ENCODE data around the gene CC2D1A. TPM values are rescaled to one million over a fixed set of nuclear protein-coding genes. Genes with fewer than 3 reads are reported as not detected.

Gene CC2D1A
- total and polyA plus RNA-seq, 7 donors, result 20.1 to 31.7 (median 23.7) TPM

DNA sequence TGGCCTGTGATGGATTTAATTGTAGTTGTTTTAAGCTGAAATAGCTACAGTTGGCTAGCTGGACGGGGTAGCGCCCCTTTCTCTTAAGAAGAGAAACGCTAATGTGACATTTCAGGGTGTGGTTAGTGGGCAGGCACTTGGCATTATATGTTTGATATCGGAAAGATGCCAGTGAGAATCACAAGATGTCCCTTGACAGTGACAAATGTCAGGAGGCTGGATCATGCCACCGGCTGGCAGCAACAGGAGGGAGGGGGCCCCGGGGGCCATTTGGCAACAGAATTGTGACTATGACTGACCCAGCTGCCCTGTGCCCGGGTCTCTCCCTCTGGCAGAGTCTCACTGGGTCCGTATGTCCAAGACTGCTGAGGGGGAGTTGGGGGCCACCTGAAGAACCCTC is 51.0 kb downstream of the CC2D1A start:
- ATAC-seq (peak in 3 of 4 donors; percentile 12 to 58 (median 36)), DNase-seq (peak in 1 of 2 donors; percentile 83)
- Histone ChIP-seq H3K36me3 (ENCODE audit: insufficient read depth in 1 of 2, low read depth in 1 of 2) (peaks cover 0 to 78% of the 10 kb centered on the region in 2 donors), H3K4me3 (no peak overlapping the region), H3K27ac (peak overlapping the region; percentile 65), H3K27me3 (ENCODE audit: insufficient read depth in 3 of 3, low read length in 2 of 3) (no peaks in the 10 kb centered on the region), H3K4me1 (peaks cover 10% of the 10 kb centered on the region), H3K9me3 (no peaks in the 10 kb centered on the region)
- TF ChIP-seq, protein P1, sequence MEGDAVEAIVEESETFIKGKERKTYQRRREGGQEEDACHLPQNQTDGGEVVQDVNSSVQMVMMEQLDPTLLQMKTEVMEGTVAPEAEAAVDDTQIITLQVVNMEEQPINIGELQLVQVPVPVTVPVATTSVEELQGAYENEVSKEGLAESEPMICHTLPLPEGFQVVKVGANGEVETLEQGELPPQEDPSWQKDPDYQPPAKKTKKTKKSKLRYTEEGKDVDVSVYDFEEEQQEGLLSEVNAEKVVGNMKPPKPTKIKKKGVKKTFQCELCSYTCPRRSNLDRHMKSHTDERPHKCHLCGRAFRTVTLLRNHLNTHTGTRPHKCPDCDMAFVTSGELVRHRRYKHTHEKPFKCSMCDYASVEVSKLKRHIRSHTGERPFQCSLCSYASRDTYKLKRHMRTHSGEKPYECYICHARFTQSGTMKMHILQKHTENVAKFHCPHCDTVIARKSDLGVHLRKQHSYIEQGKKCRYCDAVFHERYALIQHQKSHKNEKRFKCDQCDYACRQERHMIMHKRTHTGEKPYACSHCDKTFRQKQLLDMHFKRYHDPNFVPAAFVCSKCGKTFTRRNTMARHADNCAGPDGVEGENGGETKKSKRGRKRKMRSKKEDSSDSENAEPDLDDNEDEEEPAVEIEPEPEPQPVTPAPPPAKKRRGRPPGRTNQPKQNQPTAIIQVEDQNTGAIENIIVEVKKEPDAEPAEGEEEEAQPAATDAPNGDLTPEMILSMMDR (IDR thresholded peaks at IDR 0.05), result no peak
- intact Hi-C loops (cut with DNase I), result no loop called here
- WGBS, 3 donors, result 34 to 46% (median 36%) methylated on average over 8 of the region's 8 CpGs

DNA sequence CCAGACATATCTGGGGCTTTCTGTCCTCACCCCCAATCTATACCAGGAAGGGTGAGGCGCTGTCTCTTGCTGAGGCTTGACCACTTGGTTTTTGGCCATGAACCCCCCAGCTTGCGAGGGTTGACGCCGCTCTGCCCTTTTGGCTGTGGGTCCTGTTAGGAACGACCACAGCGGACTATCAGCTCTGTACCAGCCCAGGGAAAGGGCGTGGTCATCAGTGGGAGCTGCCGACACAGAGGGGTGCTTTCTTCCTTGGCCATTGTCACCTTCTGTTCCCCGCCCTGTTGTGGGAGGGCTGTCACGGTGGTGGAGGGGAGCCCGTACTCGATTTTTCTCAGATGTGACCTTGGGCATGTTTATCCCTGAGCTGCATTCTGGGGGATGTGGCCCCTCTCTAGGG is 52.0 kb downstream of the CC2D1A start:
- peak overlapping the region; percentile 65 for H3K27ac ChIP-seq
- no peaks in the 10 kb centered on the region for H3K9me3 ChIP-seq
- H3K27me3 ChIP-seq (ENCODE audit: insufficient read depth in 3 of 3, low read length in 2 of 3), result no peaks in the 10 kb centered on the region
- H3K36me3 ChIP-seq (ENCODE audit: insufficient read depth in 1 of 2, low read depth in 1 of 2), result peaks cover 0 to 87% of the 10 kb centered on the region in 2 donors
- intact Hi-C loops (cut with DNase I), result no loop called here
- no peak for DNase-seq
- 80 to 85% (median 84%) methylated on average over 12 of the region's 12 CpGs for WGBS, 3 donors
- TF ChIP-seq, protein P1 (IDR thresholded peaks at IDR 0.05), result no peak
- H3K4me3 ChIP-seq, result no peak overlapping the region
- ATAC-seq, result no peak
- H3K4me1 ChIP-seq, result peaks cover 8% of the 10 kb centered on the region

DNA sequence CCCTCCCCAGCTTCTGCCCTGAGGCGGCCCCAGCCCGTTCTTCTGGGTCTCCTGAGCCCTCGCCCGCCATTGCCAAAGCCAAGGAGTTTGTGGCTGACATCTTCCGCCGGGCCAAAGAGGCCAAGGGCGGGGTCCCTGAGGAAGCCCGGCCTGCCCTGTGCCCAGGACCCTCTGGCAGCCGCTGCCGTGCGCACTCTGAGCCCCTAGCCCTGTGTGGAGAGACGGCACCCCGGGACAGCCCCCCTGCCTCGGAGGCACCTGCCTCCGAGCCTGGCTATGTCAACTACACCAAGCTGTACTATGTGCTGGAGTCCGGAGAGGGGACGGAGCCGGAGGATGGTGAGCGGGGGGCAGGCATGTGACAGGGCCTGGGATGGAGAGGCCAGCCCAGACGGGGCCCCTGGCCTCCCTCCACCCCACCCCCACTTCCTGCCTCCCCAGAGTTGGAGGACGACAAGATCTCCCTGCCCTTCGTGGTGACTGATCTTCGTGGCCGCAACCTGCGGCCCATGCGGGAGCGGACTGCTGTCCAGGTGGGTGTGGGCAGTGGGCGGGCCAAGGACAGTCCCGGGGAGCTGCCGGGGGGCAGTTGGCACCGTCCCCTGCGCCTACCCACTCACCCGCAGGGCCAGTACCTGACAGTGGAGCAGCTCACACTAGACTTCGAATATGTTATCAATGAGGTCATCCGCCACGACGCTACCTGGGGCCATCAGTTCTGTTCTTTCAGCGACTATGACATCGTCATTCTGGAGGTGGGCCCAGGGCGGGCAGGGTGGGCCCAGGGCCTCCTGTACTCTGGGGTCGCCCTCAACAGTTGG is 53.4 kb downstream of the CC2D1A start:
- Histone ChIP-seq H3K4me1 (no peaks in the 10 kb centered on the region), H3K36me3 (ENCODE audit: insufficient read depth in 1 of 2, low read depth in 1 of 2) (peaks cover 0 to 96% of the 10 kb centered on the region in 2 donors), H3K27ac (no peak overlapping the region), H3K9me3 (no peaks in the 10 kb centered on the region), H3K4me3 (no peak overlapping the region), H3K27me3 (ENCODE audit: insufficient read depth in 3 of 3, low read length in 2 of 3) (no peaks in the 10 kb centered on the region)
- DNase-seq, result no peak
- 88 to 92% (median 90%) methylated on average over 38 to 41 of the region's 41 CpGs for WGBS, 3 donors
- TF ChIP-seq, protein P1 (IDR thresholded peaks at IDR 0.05), result no peak
- intact Hi-C loops (cut with DNase I), result no loop called here
- no peak for ATAC-seq

DNA sequence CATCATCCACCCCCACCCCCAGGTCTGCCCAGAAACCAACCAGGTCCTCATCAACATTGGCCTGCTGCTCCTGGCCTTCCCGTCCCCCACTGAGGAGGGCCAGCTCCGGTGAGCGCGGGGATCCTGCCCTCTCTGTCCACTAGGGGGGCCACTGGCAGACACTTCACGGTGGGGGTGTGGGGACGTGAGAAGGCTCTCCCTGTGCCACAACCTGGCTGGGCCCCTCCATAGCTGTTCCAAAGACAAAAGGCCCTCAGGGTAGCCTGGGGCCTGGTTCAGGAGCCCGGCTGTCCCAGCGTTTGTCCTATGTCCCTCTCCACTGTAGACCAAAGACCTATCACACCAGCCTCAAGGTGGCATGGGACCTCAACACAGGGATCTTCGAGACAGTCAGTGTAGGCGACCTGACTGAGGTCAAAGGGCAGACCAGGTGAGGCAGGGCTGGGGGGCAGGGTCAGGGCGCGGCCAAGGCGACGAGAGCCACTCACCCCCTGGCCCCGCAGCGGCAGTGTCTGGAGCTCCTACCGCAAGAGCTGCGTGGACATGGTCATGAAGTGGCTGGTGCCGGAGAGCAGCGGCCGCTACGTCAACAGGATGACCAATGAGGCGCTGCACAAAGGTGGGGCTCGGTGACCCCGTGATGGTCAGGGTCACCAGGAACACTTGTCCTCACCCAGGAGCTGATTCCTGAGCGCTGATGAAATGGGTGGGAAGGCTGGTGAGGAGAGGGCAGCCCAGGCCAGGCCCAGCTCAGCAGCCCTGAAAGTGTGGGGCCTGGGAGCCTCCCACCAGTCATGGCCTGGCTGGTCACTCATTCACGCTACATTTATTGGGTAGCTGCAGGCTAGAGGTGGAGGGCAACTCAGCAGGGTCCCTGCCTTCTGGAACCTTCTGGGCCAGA is 54.2 kb downstream of the CC2D1A start:
- Histone ChIP-seq H3K4me1 (no peaks in the 10 kb centered on the region), H3K27me3 (ENCODE audit: insufficient read depth in 3 of 3, low read length in 2 of 3) (no peaks in the 10 kb centered on the region), H3K9me3 (no peaks in the 10 kb centered on the region), H3K36me3 (ENCODE audit: insufficient read depth in 1 of 2, low read depth in 1 of 2) (peaks cover 0 to 95% of the 10 kb centered on the region in 2 donors), H3K27ac (no peak overlapping the region), H3K4me3 (no peak overlapping the region)
- WGBS, 3 donors, result 84 to 88% (median 87%) methylated on average over 27 of the region's 27 CpGs
- ATAC-seq (peak in 2 of 4 donors; percentile 25 to 34), DNase-seq (peak in 1 of 2 donors; percentile 64)
- intact Hi-C loops (cut with DNase I), result no loop called here
- TF ChIP-seq, protein P1 (IDR thresholded peaks at IDR 0.05), result peak; percentile 17

All from psoas muscle (tissue), 8 donors.